HepG2 (cell line): ENCODE results near the gene TMX3. TPM values are rescaled to one million over a fixed set of nuclear protein-coding genes. Genes with fewer than 3 reads are reported as not detected.
A peak's percentile ranks its signal among the peaks of the same experiment; 100 is the strongest.

Experiments used
- AKAP8 ChIP-seq: sonication (generic); formaldehyde crosslinking; IDR thresholded peaks from 2 replicates; pipeline ENCODE4 v1.5.1; 2020; ENCODE audit warnings: mild to moderate bottlenecking, missing genetic modification reagents
- ATAD3A ChIP-seq: sonication (generic); formaldehyde crosslinking; IDR thresholded peaks from 2 replicates; pipeline ENCODE4 v1.4.0; 2020; ENCODE audit warnings: missing genetic modification reagents
- HMG20A ChIP-seq: IDR thresholded peaks from 2 replicates; pipeline ENCODE4 v1.6.1; 2016; ENCODE audit warnings: borderline replicate concordance
- NPAS2 ChIP-seq: sonication (generic); formaldehyde crosslinking; IDR thresholded peaks from 2 replicates; pipeline ENCODE4 v1.8.0; 2022; ENCODE audit warnings: mild to moderate bottlenecking, missing genetic modification reagents, borderline replicate concordance
- ONECUT2 ChIP-seq: sonication (generic); formaldehyde crosslinking; IDR thresholded peaks from 2 replicates; pipeline ENCODE4 v1.4.0; 2020; ENCODE audit warnings: missing genetic modification reagents
- POLR2AphosphoS5 ChIP-seq: IDR thresholded peaks from 2 replicates; pipeline ENCODE4 v1.6.1; 2012; ENCODE audit warnings: low read depth, low read length
- RAD21 ChIP-seq: fragments of 450-650 bp; formaldehyde crosslinking; IDR thresholded peaks from 2 replicates; pipeline ENCODE4 v1.5.0; 2020; ENCODE audit warnings: mild to moderate bottlenecking
- SIN3B ChIP-seq: fragments of 150-350 bp; IDR thresholded peaks from 2 replicates; pipeline ENCODE4 v1.6.1; 2014; ENCODE audit warnings: low read length
- SRY ChIP-seq: sonication (generic); formaldehyde crosslinking; IDR thresholded peaks from 2 replicates; pipeline ENCODE4 v1.8.0; 2022; ENCODE audit warnings: mild to moderate bottlenecking, missing genetic modification reagents
- XBP1 ChIP-seq: sonication (generic); formaldehyde crosslinking; IDR thresholded peaks from 2 replicates; pipeline ENCODE4 v1.5.0; 2020; ENCODE audit warnings: missing genetic modification reagents
- ZBTB44 ChIP-seq: sonication (generic); formaldehyde crosslinking; IDR thresholded peaks from 2 replicates; pipeline ENCODE4 v1.4.0; 2020; ENCODE audit warnings: missing genetic modification reagents
- ZFP36L2 ChIP-seq: sonication (generic); formaldehyde crosslinking; IDR thresholded peaks from 2 replicates; pipeline ENCODE4 v1.4.0; 2020; ENCODE audit warnings: missing genetic modification reagents
- ZKSCAN8 ChIP-seq: IDR thresholded peaks from 2 replicates; pipeline ENCODE4 v1.6.1; 2016; ENCODE audit warnings: borderline replicate concordance, missing genetic modification reagents, missing compliant biosample characterization
- ZNF180 ChIP-seq: sonication (generic); formaldehyde crosslinking; IDR thresholded peaks from 2 replicates; pipeline ENCODE4 v1.4.0; 2020; ENCODE audit warnings: low read depth, missing genetic modification reagents, borderline replicate concordance
- ZNF260 ChIP-seq: sonication (generic); formaldehyde crosslinking; IDR thresholded peaks from 2 replicates; pipeline ENCODE4 v1.4.0; 2020; ENCODE audit warnings: missing genetic modification reagents, low read depth, mild to moderate bottlenecking, borderline replicate concordance
- ZNF609 ChIP-seq: sonication (generic); formaldehyde crosslinking; IDR thresholded peaks from 2 replicates; pipeline ENCODE4 v1.4.0; 2020; ENCODE audit warnings: mild to moderate bottlenecking, missing genetic modification reagents, borderline replicate concordance
- ZNF614 ChIP-seq: IDR thresholded peaks from 2 replicates; pipeline ENCODE4 v1.6.1; 2018; ENCODE audit warnings: missing biosample characterization, missing genetic modification reagents, inconsistent platforms, borderline replicate concordance
- ZNF879 ChIP-seq: sonication (generic); formaldehyde crosslinking; IDR thresholded peaks from 2 replicates; pipeline ENCODE4 v1.8.1; 2023; ENCODE audit warnings: missing genetic modification reagents
- ZSCAN12 ChIP-seq: sonication (generic); formaldehyde crosslinking; IDR thresholded peaks from 2 replicates; pipeline ENCODE4 v1.9.0; 2021; ENCODE audit warnings: mild to moderate bottlenecking, missing genetic modification reagents
- ZUFSP ChIP-seq: sonication (generic); formaldehyde crosslinking; IDR thresholded peaks from 2 replicates; pipeline ENCODE4 v1.9.0; 2021; ENCODE audit warnings: missing genetic modification reagents, mild to moderate bottlenecking, borderline replicate concordance
- polyA plus RNA-seq, 8 experiments: library from polyadenylated mRNA; depleted of rRNA in 3 of 8; stranded (reverse) in 7 of 8; unstranded in 1 of 8; fragments of >200 nt; fragmentation: Illumina TruSeq in 4 of 8; extraction: Trizol in 4 of 8; gene quantifications; 2 replicates each; pipeline versions ENCODE4 v1.2.1 to v1.2.3, GENCODE V29; 2011 to 2016; ENCODE audit warnings: low read depth in 4 of 8, missing spikeins in 1 of 8, mixed read lengths in 1 of 8; ENCODE audit not compliant: insufficient read depth in 1 of 8
- total RNA-seq, 5 experiments: library from RNA; depleted of rRNA; stranded (reverse); fragments of >200 nt; fragmentation: Illumina TruSeq; extraction: Trizol; gene quantifications; 2 replicates each; pipeline ENCODE4 v1.2.3, GENCODE V29; 2016; ENCODE audit warnings: low read depth in 1 of 5

The TMX3 gene
- total and polyA plus RNA-seq, 2 of the 13 experiments (the other 11 are each of a cell fraction or from before 2014, with no cell fraction given), result 12.9 to 25.0 TPM

GRCh38 chr18:68714712-68715496 lies at the start of gene TMX3 (continued):
- TF ChIP-seq ZNF180, result no peak; the same call in 1 of the 2 replicates
- peak; percentile 72; the same call in 1 of the 2 replicates for TF ChIP-seq POLR2AphosphoS5
- TF ChIP-seq ATAD3A (CRISPR knock-in tag), result no peak
- TF ChIP-seq ZNF879 (CRISPR knock-in tag), result peak; percentile 99
- no peak for TF ChIP-seq NPAS2
- TF ChIP-seq ZNF260, result no peak
- TF ChIP-seq ONECUT2, result 0 out of 2 replicates have a peak, but pooled peaks have one; percentile 46
- TF ChIP-seq ZUFSP (CRISPR knock-in tag), result no peak
- TF ChIP-seq ZFP36L2, result no peak; the same call in 1 of the 2 replicates
- no peak for TF ChIP-seq ZNF609 (CRISPR knock-in tag)
- TF ChIP-seq ZNF614, result peak; percentile 55; the same call in 1 of the 2 replicates
- 0 out of 2 replicates have a peak, but pooled peaks have one; percentile 9 for TF ChIP-seq RAD21 (CRISPR knock-in tag)
- TF ChIP-seq AKAP8 (CRISPR knock-in tag), result no peak
- peak; percentile 72 for TF ChIP-seq ZSCAN12
- TF ChIP-seq XBP1, result peak; percentile 52; the same call in 1 of the 2 replicates
- no peak for TF ChIP-seq HMG20A (CRISPR knock-in tag)
- no peak for TF ChIP-seq SIN3B
- TF ChIP-seq SRY, result peak; percentile 87; the same call in 1 of the 2 replicates
- TF ChIP-seq ZBTB44 (CRISPR knock-in tag), result no peak
- TF ChIP-seq ZKSCAN8 (CRISPR knock-in tag), result peak; percentile 59; the same call in 1 of the 2 replicates
